Measurements from ENCODE around the gene GOLGB1. TPM values are rescaled to one million over a fixed set of nuclear protein-coding genes. Genes with fewer than 3 reads are reported as not detected.

Gene GOLGB1
- total RNA-seq, 1 donor from 2014 or later: 45.4 TPM

DNA sequence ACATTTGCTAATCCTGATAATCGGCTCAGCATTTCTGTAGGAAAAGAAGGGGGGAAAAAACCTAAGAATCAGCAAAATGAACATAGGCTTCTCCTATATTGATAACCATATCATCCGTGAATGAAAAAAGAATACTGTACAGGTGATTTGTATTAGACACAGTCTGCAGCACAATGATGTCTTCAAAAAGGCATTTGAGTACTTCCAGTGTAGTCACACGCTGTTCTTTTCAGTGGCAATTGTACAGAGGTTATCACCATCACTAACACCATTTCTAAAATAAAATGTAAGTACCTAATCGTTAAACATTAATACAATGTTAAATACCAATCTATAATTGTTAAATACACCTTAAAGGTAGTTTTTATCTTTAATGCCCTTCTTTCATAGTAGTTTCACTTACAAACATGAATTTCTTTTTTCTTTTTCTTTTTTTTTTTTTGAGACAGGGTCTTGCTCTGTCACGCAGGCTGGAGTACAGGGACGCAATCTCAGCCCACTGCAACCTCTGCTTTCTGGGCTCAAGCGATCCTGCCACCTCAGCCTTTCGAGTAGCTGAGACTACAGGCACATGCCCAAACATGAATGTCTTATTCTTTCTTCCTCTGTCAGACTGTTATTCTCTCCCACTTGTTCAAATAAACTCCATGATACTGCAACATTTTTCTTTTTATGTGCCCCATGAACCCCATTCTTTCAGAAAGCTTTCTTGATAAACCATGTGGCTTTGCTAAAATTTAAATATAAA lies 18.4 kb downstream of the GOLGB1 start:
- Histone ChIP-seq H3K4me1 (peaks cover 15% of the 10 kb centered on the region), H3K9me3 (no peaks in the 10 kb centered on the region), H3K27ac (no peak overlapping the region), H3K27me3 (no peaks in the 10 kb centered on the region), H3K36me3 (peaks cover 4 to 25% of the 10 kb centered on the region in 2 donors), H3K4me3 (no peak overlapping the region)
- no peak for DNase-seq (ENCODE audit: extremely low spot score in 2 of 2)
- TF ChIP-seq, protein P1, sequence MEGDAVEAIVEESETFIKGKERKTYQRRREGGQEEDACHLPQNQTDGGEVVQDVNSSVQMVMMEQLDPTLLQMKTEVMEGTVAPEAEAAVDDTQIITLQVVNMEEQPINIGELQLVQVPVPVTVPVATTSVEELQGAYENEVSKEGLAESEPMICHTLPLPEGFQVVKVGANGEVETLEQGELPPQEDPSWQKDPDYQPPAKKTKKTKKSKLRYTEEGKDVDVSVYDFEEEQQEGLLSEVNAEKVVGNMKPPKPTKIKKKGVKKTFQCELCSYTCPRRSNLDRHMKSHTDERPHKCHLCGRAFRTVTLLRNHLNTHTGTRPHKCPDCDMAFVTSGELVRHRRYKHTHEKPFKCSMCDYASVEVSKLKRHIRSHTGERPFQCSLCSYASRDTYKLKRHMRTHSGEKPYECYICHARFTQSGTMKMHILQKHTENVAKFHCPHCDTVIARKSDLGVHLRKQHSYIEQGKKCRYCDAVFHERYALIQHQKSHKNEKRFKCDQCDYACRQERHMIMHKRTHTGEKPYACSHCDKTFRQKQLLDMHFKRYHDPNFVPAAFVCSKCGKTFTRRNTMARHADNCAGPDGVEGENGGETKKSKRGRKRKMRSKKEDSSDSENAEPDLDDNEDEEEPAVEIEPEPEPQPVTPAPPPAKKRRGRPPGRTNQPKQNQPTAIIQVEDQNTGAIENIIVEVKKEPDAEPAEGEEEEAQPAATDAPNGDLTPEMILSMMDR (IDR thresholded peaks at IDR 0.05): no peak
- TF ChIP-seq POLR2AphosphoS5 (IDR thresholded peaks at IDR 0.05; ENCODE audit: insufficient read depth in 1 of 2, low read depth in 1 of 2) (no peak), POLR2A (IDR thresholded peaks at IDR 0.05) (no peak)
- intact Hi-C loops (cut with DNase I): no loop called here

DNA sequence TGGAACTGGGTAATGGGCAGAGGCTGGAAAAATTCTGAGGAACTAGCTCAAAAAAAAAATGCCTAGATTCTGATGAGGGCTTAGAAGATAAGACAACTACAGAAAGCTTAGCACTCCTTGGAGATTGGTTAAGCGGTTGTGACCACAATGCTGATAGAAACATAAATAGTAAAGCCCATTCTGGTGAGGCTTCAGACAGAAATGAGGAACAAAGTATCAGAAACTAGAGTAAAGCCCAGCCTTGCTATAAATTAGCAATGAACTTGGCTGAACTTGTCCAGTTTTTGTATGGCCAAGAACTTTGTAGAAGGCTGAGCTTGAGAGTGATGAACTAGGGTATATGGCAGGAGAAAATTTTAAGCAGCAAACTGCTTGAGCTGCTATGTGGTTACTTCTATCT lies 25.4 kb downstream of the GOLGB1 start:
- no peak overlapping the region for H3K27ac ChIP-seq
- no peaks in the 10 kb centered on the region for H3K27me3 ChIP-seq
- peaks cover 4 to 84% of the 10 kb centered on the region in 2 donors for H3K36me3 ChIP-seq
- intact Hi-C loops (cut with DNase I): no loop called here
- TF ChIP-seq POLR2AphosphoS5 (IDR thresholded peaks at IDR 0.05; ENCODE audit: insufficient read depth in 1 of 2, low read depth in 1 of 2) (no peak), POLR2A (IDR thresholded peaks at IDR 0.05) (no peak)
- TF ChIP-seq, protein P1 (IDR thresholded peaks at IDR 0.05): no peak
- no peaks in the 10 kb centered on the region for H3K4me1 ChIP-seq
- no peak for DNase-seq (ENCODE audit: extremely low spot score in 2 of 2)
- H3K9me3 ChIP-seq: no peaks in the 10 kb centered on the region
- no peak overlapping the region for H3K4me3 ChIP-seq

DNA sequence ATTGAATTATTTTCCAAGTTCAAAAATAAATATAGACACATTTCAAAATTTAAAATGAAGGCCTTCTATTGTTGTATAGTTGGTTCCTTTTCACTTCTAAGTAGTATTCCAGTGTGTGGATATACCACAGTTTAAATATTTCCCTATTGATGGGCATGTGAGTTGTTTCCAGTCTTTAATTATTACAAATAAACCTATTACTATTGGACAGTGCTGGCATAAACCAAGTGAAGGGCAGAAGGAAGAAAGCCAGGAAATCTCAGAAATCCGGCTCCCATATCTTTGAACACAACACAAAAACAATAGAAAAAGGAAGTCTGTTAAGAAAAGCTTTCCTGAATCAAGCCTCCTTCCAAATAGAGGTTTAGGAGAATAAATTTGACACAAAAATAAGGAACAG lies 26.1 kb downstream of the GOLGB1 start:
- Histone ChIP-seq H3K27me3 (no peaks in the 10 kb centered on the region), H3K4me3 (no peak overlapping the region), H3K27ac (no peak overlapping the region), H3K36me3 (peaks cover under 1 to 84% of the 10 kb centered on the region in 2 donors), H3K4me1 (no peaks in the 10 kb centered on the region), H3K9me3 (no peaks in the 10 kb centered on the region)
- no peak for DNase-seq (ENCODE audit: extremely low spot score in 2 of 2)
- intact Hi-C loops (cut with DNase I): no loop called here
- TF ChIP-seq POLR2AphosphoS5 (IDR thresholded peaks at IDR 0.05; ENCODE audit: insufficient read depth in 1 of 2, low read depth in 1 of 2) (no peak), POLR2A (IDR thresholded peaks at IDR 0.05) (no peak)
- TF ChIP-seq, protein P1 (IDR thresholded peaks at IDR 0.05): no peak

DNA sequence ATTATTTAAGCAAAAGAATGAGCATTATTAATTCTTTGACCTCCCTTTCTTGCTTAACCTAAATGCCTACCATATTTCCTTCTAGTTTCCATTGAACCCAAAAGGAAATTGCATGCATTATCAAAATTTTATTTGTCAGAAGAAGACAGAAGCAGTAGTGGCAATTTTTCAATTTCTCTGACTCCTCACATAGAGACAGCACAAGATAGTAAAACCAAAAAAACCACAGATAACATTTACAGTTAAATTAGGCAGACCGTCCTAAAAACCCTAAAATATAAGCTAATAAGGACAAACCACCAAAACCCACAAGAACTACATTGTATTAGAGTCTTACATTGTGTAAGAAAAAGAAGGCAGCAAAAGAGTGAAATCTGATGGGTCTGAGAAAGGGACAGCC lies 27.1 kb downstream of the GOLGB1 start:
- TF ChIP-seq POLR2AphosphoS5 (IDR thresholded peaks at IDR 0.05; ENCODE audit: insufficient read depth in 1 of 2, low read depth in 1 of 2): no peak
- TF ChIP-seq, protein P1 (IDR thresholded peaks at IDR 0.05): no peak
- no peak for DNase-seq (ENCODE audit: extremely low spot score in 2 of 2)
- H3K36me3 ChIP-seq: peaks cover 0 to 82% of the 10 kb centered on the region in 2 donors

DNA sequence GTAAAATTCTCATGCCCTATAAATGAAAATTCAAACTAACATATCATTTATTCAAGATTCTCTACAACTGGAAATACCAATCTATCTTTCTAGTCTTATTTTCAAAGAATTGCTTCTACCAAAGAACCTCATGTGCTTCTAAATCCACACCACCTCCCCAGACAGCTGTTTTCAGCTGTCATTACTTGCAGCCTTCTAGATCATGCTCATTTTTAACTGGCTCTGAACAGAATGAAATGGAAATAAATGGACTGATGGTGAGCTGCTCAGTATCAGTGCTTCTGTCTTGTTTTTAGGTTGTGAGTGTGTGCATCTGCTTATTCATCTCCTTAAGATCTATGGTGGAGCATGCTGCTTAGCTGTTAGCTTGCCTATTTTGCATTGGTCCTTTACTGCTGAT lies 29.4 kb downstream of the GOLGB1 start:
- Histone ChIP-seq H3K27me3 (no peaks in the 10 kb centered on the region), H3K4me3 (no peak overlapping the region), H3K27ac (no peak overlapping the region), H3K36me3 (peaks cover 0 to 92% of the 10 kb centered on the region in 2 donors), H3K9me3 (no peaks in the 10 kb centered on the region), H3K4me1 (no peaks in the 10 kb centered on the region)
- no peak for DNase-seq (ENCODE audit: extremely low spot score in 2 of 2)
- intact Hi-C loops (cut with DNase I): no loop called here
- TF ChIP-seq POLR2AphosphoS5 (IDR thresholded peaks at IDR 0.05; ENCODE audit: insufficient read depth in 1 of 2, low read depth in 1 of 2) (no peak), POLR2A (IDR thresholded peaks at IDR 0.05) (no peak)
- TF ChIP-seq, protein P1 (IDR thresholded peaks at IDR 0.05): no peak

More for the DNA sequence above, 27.1 kb downstream of the GOLGB1 start:
- Histone ChIP-seq H3K27ac (no peak overlapping the region), H3K9me3 (no peaks in the 10 kb centered on the region), H3K4me1 (no peaks in the 10 kb centered on the region), H3K27me3 (no peaks in the 10 kb centered on the region), H3K4me3 (no peak overlapping the region)
- intact Hi-C loops (cut with DNase I): no loop called here
